CD4-positive, alpha-beta T cell treated with Interleukin-1 beta for 1 hour (primary cell): ENCODE data around the gene SELENOM.
"Not testable (repeated sequence)": the region's sequence is repeated elsewhere in the genome, so short reads cannot be mapped to it uniquely, and the experiment has no call there.

Source experiments
- DNase-seq, 2 donors: peaks; one replicate each; pipeline ENCODE4 v3.0.0-alpha.2; 2020 to 2022

SELENOM gene

GRCh38 chr22:31130873-31131272 is 23.5 kb upstream of the SELENOM start:
- DNase-seq: no peak

GRCh38 chr22:31128156-31128555 is 20.8 kb upstream of the SELENOM start:
- DNase-seq: no peak

- DNase-seq: no peak
Observed at GRCh38 chr22:31127181-31127772, 19.9 kb upstream of the SELENOM start.

GRCh38 chr22:31126869-31127175 is 19.5 kb upstream of the SELENOM start:
- DNase-seq: no peak

- no peak for DNase-seq
Observed at GRCh38 chr22:31126128-31126868, 18.9 kb upstream of the SELENOM start.

GRCh38 chr22:31125521-31126117 is 18.3 kb upstream of the SELENOM start:
- no peak for DNase-seq

GRCh38 chr22:31124811-31125465 is 17.6 kb upstream of the SELENOM start:
- DNase-seq: no peak

GRCh38 chr22:31124290-31124689 is 16.9 kb upstream of the SELENOM start:
- no peak for DNase-seq

- DNase-seq: no peak
Observed at GRCh38 chr22:31123292-31123602, 15.9 kb upstream of the SELENOM start.

GRCh38 chr22:31122532-31123291 is 15.3 kb upstream of the SELENOM start, which contains the start of gene INPP5J:
INPP5J (plus strand) TSS chr22:31122966; CDS start chr22:31123015, 49 bp downstream.
- DNase-seq: no peak

GRCh38 chr22:31122196-31122531 is 14.8 kb upstream of the SELENOM start:
- DNase-seq: no peak

GRCh38 chr22:31121403-31121802 is 14.0 kb upstream of the SELENOM start:
- no peak for DNase-seq

GRCh38 chr22:31120642-31121041 is 13.3 kb upstream of the SELENOM start:
- DNase-seq: no peak

GRCh38 chr22:31120230-31120629 is 12.9 kb upstream of the SELENOM start:
- no peak for DNase-seq

GRCh38 chr22:31119026-31119717 is 11.8 kb upstream of the SELENOM start:
- DNase-seq: no peak

- no peak for DNase-seq
Observed at GRCh38 chr22:31118046-31118820, 10.9 kb upstream of the SELENOM start.

- DNase-seq: not testable (repeated sequence)
Observed at GRCh38 chr22:31112547-31113091, 5.3 kb upstream of the SELENOM start.

- no peak for DNase-seq
Observed at GRCh38 chr22:31107894-31108218, 488 bp upstream of the SELENOM start.

GRCh38 chr22:31106731-31107177 is 614 bp downstream of the SELENOM start:
- no peak for DNase-seq

GRCh38 chr22:31106001-31106571 is 1.3 kb downstream of the SELENOM start:
- DNase-seq: no peak

GRCh38 chr22:31105282-31105929 is 2.0 kb downstream of the SELENOM start:
- DNase-seq: no peak
